ENCODE data around the gene RANBP17. TPM values are rescaled to one million over a fixed set of nuclear protein-coding genes. Genes with fewer than 3 reads are reported as not detected.

The RANBP17 gene
- total and polyA plus RNA-seq, 12 donors, result 5.5 to 119 (median 22.2) TPM

DNA sequence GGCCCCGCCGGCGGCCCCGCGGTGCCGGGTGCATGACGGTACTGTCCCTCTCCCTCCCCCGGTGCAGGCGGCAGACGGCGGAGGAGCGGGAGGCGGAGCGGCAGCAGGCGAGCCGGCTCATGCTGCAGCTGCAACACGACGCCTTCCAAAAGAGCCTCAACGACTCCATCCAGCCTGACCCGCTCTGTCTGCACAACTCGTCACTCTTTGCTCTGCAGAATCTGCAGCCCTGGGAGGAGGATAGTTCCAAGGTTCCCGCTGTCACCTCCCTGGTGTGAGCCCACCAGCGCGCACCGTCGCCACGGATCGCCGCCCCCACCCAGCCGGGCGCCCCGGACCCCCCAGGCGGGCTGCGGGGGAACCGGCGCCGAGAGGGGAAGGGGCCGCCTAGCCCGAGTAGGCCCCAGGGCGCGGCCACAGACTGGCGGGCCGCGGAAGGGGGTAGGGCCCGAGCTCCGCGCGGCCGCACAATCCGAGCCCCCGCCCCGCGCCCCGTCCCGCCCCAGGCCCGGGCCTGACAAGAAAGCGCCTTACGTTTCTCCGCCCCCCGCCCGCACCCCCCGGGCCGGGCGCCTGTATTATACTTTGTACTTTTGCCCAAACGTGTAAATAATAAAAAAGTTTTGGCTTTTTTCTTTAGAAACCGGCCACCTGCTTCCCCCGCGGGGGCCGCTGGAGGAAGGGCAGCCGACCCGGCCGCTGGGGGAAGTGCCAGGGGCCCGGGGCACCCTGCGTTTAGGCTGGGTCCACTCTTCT lies 449.7 kb downstream of the RANBP17 start:
- Histone ChIP-seq H3K4me3 (peak overlapping the region in 1 of 4 donors; percentile 26), H3K27ac (no peak overlapping the region), H3K9me3 (replicated peaks in 1 of 3) (no peaks in the 10 kb centered on the region), H3K27me3 (peaks cover 95% of the 10 kb centered on the region), H3K36me3 (replicated peaks in 1 of 2) (no peaks in the 10 kb centered on the region), H3K4me1 (replicated peaks in 1 of 2) (peaks cover 18 to 46% of the 10 kb centered on the region in 2 donors)
- intact Hi-C loops (cut with DNase I), result no loop called here
- 2 to 3% (median 2%) methylated on average over 11 to 74 of the region's 74 CpGs for WGBS, 4 donors
- TF ChIP-seq POLR2A (IDR thresholded peaks at IDR 0.05), result no peak
- TF ChIP-seq, protein P1, sequence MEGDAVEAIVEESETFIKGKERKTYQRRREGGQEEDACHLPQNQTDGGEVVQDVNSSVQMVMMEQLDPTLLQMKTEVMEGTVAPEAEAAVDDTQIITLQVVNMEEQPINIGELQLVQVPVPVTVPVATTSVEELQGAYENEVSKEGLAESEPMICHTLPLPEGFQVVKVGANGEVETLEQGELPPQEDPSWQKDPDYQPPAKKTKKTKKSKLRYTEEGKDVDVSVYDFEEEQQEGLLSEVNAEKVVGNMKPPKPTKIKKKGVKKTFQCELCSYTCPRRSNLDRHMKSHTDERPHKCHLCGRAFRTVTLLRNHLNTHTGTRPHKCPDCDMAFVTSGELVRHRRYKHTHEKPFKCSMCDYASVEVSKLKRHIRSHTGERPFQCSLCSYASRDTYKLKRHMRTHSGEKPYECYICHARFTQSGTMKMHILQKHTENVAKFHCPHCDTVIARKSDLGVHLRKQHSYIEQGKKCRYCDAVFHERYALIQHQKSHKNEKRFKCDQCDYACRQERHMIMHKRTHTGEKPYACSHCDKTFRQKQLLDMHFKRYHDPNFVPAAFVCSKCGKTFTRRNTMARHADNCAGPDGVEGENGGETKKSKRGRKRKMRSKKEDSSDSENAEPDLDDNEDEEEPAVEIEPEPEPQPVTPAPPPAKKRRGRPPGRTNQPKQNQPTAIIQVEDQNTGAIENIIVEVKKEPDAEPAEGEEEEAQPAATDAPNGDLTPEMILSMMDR (IDR thresholded peaks at IDR 0.05), result no peak
- no peak for DNase-seq

DNA sequence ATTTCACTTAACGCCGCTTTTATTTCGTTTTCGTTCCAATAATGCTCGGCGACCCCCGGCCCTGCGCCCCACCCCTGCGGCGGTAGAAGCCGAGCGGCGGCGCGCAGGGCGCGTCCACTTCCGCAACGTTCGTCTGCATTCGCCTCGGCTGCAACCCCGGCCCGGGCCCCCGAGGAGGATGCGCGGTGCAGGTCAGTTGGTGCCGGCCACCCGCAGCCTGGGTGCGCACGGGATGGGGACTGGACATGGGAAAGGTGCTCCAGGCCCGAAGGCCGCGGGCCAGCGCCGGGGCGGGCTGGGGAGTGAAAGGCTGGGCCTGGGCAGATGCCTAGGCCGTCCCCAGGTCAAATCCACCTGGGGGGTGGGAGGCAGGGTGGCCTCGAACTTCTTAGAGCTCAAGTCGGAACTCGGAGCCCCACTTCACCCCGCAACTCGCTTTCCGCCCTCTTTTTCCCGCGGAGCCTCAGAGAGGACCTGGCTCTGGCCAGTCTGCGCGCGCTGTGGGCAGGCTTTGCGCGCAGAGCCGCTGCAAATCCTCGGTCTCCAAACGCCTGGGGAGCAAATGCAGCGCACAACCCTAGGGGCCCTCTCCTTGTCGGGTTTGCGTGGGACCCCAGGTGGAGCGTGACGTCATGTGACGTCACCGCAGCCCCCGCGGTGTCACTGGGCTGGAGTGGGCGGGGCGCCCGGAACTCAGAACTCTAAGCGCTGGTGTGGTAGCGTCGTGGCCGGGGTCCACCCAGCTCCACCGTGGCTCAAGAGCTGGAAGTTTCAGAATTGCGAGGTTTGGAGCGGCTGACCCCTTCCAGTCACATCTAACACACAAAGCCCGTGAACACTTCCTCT lies 450.5 kb downstream of the RANBP17 start:
- 4 to 7% (median 6%) methylated on average over 37 to 74 of the region's 74 CpGs for WGBS, 4 donors
- TF ChIP-seq, protein P1 (IDR thresholded peaks at IDR 0.05), result no peak
- TF ChIP-seq POLR2A (IDR thresholded peaks at IDR 0.05), result no peak
- DNase-seq, result no peak
- intact Hi-C loops (cut with DNase I), result no loop called here
- H3K4me1 ChIP-seq (replicated peaks in 1 of 2), result peaks cover 18 to 52% of the 10 kb centered on the region in 2 donors
- H3K27ac ChIP-seq, result no peak overlapping the region
- H3K9me3 ChIP-seq (replicated peaks in 1 of 3), result no peaks in the 10 kb centered on the region
- H3K36me3 ChIP-seq (replicated peaks in 1 of 2), result no peaks in the 10 kb centered on the region
- peak overlapping the region in 1 of 4 donors; percentile 26 for H3K4me3 ChIP-seq
- peaks cover 95% of the 10 kb centered on the region for H3K27me3 ChIP-seq

DNA sequence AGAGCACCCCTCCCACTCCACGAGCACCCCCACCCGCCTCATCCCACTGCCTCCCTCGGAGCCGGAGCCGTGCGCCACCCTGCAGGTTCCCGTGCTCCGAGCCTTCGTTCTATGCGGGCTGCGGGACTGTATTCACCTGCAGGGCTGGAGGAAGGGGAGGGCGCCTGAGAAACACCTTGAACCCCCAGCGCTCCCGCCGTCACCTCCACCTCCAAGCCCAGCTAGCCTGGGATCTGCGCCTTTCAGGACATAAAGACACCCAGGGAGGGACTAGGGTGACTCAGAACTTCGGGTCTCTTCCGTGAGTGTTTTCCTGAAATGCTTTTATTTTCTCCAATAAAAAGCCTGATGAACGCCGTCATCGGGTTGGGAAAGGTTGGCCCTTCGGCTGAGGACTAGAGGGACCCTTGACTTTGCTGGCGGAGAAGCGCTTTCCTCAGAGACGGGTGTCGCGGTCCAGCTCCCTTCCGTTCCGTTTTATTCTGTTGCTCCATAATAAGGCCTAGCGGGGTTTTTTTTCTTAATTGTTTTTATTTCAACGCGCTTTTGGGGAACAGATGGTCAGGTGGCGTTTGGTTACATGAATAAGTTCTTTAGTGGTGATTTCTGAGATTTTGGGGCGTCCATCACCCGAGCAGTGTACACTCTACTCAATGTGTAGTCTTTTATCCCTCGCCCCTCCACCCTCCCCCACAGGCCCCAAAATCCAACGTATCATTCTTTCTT lies 451.8 kb downstream of the RANBP17 start:
- Histone ChIP-seq H3K4me3 (no peak overlapping the region), H3K27ac (no peak overlapping the region), H3K4me1 (replicated peaks in 1 of 2) (peaks cover 18 to 48% of the 10 kb centered on the region in 2 donors), H3K36me3 (replicated peaks in 1 of 2) (no peaks in the 10 kb centered on the region), H3K27me3 (peaks cover 93% of the 10 kb centered on the region), H3K9me3 (replicated peaks in 1 of 3) (no peaks in the 10 kb centered on the region)
- WGBS, 4 donors, result 16 to 26% (median 18%) methylated on average over 30 to 37 of the region's 37 CpGs
- TF ChIP-seq POLR2A (IDR thresholded peaks at IDR 0.05), result no peak
- TF ChIP-seq, protein P1 (IDR thresholded peaks at IDR 0.05), result no peak
- intact Hi-C loops (cut with DNase I), result no loop called here
- DNase-seq, result no peak
